BLaER1 treated with 17β-estradiol and CSF1 and Interleukin-3, amounts not matched to agents 10 nM and 100 nM (cell line): ENCODE data around the gene OR6V1.
A peak's percentile ranks its signal among the peaks of the same experiment; 100 is the strongest.
"Not testable (repeated sequence)": the region's sequence is repeated elsewhere in the genome, so short reads cannot be mapped to it uniquely, and the experiment has no call there.

ENCODE experiments used
- H3K27ac ChIP-seq, 11 experiments: shearing (Covaris generic); formaldehyde crosslinking; 2 replicates each; pipeline ENCODE4 v1.8.1; 2022
- H3K27me3 ChIP-seq, 11 experiments: shearing (Covaris generic); formaldehyde crosslinking; 2 replicates each; pipeline ENCODE4 v1.8.1; 2022
- H3K36me3 ChIP-seq, 11 experiments: shearing (Covaris generic); formaldehyde crosslinking; 2 replicates each; pipeline ENCODE4 v1.8.1; 2022
- H3K4me1 ChIP-seq, 10 experiments: shearing (Covaris generic); formaldehyde crosslinking; 2 replicates each; pipeline ENCODE4 v1.8.1; 2022
- H3K4me2 ChIP-seq, 11 experiments: shearing (Covaris generic); formaldehyde crosslinking; 2 replicates each; pipeline ENCODE4 v1.8.1; 2022
- H3K4me3 ChIP-seq, 10 experiments: shearing (Covaris generic); formaldehyde crosslinking; 2 replicates each; pipeline ENCODE4 v1.8.1; 2022
- H3K9ac ChIP-seq, 11 experiments: shearing (Covaris generic); formaldehyde crosslinking; 2 replicates each; pipeline ENCODE4 v1.8.1; 2022
- H3K9me3 ChIP-seq, 11 experiments: shearing (Covaris generic); formaldehyde crosslinking; replicated peaks in 1 of 11; 2 replicates each; pipeline ENCODE4 v1.8.1; 2022
- H4K20me1 ChIP-seq, 11 experiments: shearing (Covaris generic); formaldehyde crosslinking; 2 replicates each; pipeline ENCODE4 v1.8.1; 2022
- Cebpa-rat ChIP-seq, 11 experiments: shearing (Covaris generic); IDR thresholded peaks; 2 replicates each; pipeline ENCODE4 v1.8.1; 2022

OR6V1 gene

GRCh38 chr7:143085109-143085508, 33.0 kb downstream of the OR6V1 start:
- Histone ChIP-seq H3K9ac (no peak overlapping the region), H3K4me1 (peaks cover 20 to 42% (median 31%) of the 10 kb centered on the region in 10 experiments), H3K4me3 (0 out of 20 replicates have a peak overlapping the region, but pooled peaks of 1 of the 10 experiments have one; percentile 5), H3K27ac (peak overlapping the region in 3 of 11 experiments; percentile 21 to 37 (median 34); a peak in 3 of 22 replicates), H3K4me2 (peak overlapping the region; percentile 53 to 84 (median 62); a peak in 21 of 22 replicates), H4K20me1 (no peaks in the 10 kb centered on the region), H3K9me3 (peaks cover 45 to 59% (median 47%) of the 10 kb centered on the region in 11 experiments), H3K27me3 (no peaks in the 10 kb centered on the region), H3K36me3 (no peaks in the 10 kb centered on the region)
- no peak for TF ChIP-seq Cebpa-rat (IDR thresholded peaks at IDR 0.05)

- H3K4me1 ChIP-seq: peaks cover 20 to 42% (median 31%) of the 10 kb centered on the region in 10 experiments
- not testable (repeated sequence) for H3K9ac ChIP-seq, H4K20me1 ChIP-seq, H3K27me3 ChIP-seq, H3K36me3 ChIP-seq
- peak overlapping the region in 3 of 11 experiments; percentile 21 to 37 (median 34); a peak in 3 of 22 replicates for H3K27ac ChIP-seq
- 0 out of 20 replicates have a peak overlapping the region, but pooled peaks of 1 of the 10 experiments have one; percentile 5 for H3K4me3 ChIP-seq
- H3K4me2 ChIP-seq: peak overlapping the region; percentile 53 to 84 (median 62); a peak in 21 of 22 replicates
- H3K9me3 ChIP-seq: peaks cover 40 to 62% (median 47%) of the 10 kb centered on the region in 11 experiments
These were observed 33.5 kb downstream of the OR6V1 start for GRCh38 chr7:143085610-143086009.

- peak overlapping the region in 8 of 10 experiments; percentile 19 to 46 (median 38); a peak in 10 of 20 replicates for H3K4me3 ChIP-seq
- H3K27me3 ChIP-seq, H4K20me1 ChIP-seq, H3K36me3 ChIP-seq: not testable (repeated sequence)
- H3K4me2 ChIP-seq: peak overlapping the region; percentile 47 to 72 (median 58)
- peaks cover 20 to 40% (median 31%) of the 10 kb centered on the region in 10 experiments for H3K4me1 ChIP-seq
- peaks cover 22 to 51% (median 33%) of the 10 kb centered on the region in 11 experiments for H3K9me3 ChIP-seq
- peak overlapping the region in 4 of 11 experiments; percentile 17 to 51 (median 42); a peak in 5 of 22 replicates for H3K9ac ChIP-seq
- peak overlapping the region in 8 of 11 experiments; percentile 10 to 62 (median 56); a peak in 11 of 22 replicates for H3K27ac ChIP-seq
These were observed 36.5 kb downstream of the OR6V1 start for GRCh38 chr7:143088549-143089231.

GRCh38 chr7:143096146-143096545, 44.0 kb downstream of the OR6V1 start:
- peaks cover 0 to 5% (median 0%) of the 10 kb centered on the region in 10 experiments; a peak in 1 of 20 replicates for H3K4me1 ChIP-seq
- H3K9ac ChIP-seq: no peak overlapping the region
- no peak overlapping the region for H3K4me3 ChIP-seq
- H3K4me2 ChIP-seq: no peak overlapping the region
- no peaks in the 10 kb centered on the region for H3K27me3 ChIP-seq
- peaks cover 32 to 49% (median 37%) of the 10 kb centered on the region in 11 experiments for H3K9me3 ChIP-seq
- 0 out of 22 replicates have a peak, but pooled peaks cover 0 to 4% (median 0%) of the 10 kb centered on the region in 11 experiments for H3K36me3 ChIP-seq
- no peaks in the 10 kb centered on the region for H4K20me1 ChIP-seq
- no peak overlapping the region for H3K27ac ChIP-seq
- TF ChIP-seq Cebpa-rat (IDR thresholded peaks at IDR 0.05): no peak

- H3K36me3 ChIP-seq, H4K20me1 ChIP-seq, H3K27ac ChIP-seq, H3K27me3 ChIP-seq, H3K9ac ChIP-seq, H3K4me3 ChIP-seq, H3K4me1 ChIP-seq, H3K4me2 ChIP-seq: not testable (repeated sequence)
- peaks cover 28 to 49% (median 35%) of the 10 kb centered on the region in 11 experiments for H3K9me3 ChIP-seq
These were observed 47.4 kb downstream of the OR6V1 start for GRCh38 chr7:143099579-143099978.
